K562 (cell line): ENCODE data around the gene RRP9. TPM values are rescaled to one million over a fixed set of nuclear protein-coding genes. Genes with fewer than 3 reads are reported as not detected.
A peak's percentile ranks its signal among the peaks of the same experiment; 100 is the strongest.

Experiments used
- BRF2 ChIP-seq: IDR thresholded peaks from 3 replicates; pipeline ENCODE4 v1.6.1; 2011; ENCODE audit warnings: borderline replicate concordance, mild to moderate bottlenecking; ENCODE audit not compliant: insufficient read length, insufficient read depth
- ELF4 ChIP-seq: fragments of 450-650 bp; formaldehyde crosslinking; IDR thresholded peaks from 2 replicates; pipeline ENCODE4 v1.4.0; 2022; ENCODE audit warnings: missing genetic modification characterization
- EZH2 ChIP-seq: IDR thresholded peaks from 2 replicates; pipeline ENCODE4 v1.6.1; 2012; ENCODE audit warnings: low read depth, mild to moderate bottlenecking, inconsistent platforms, low read length, borderline replicate concordance
- HMG20A ChIP-seq: fragments of 450-650 bp; formaldehyde crosslinking; conservative IDR thresholded peaks from 2 replicates; pipeline ENCODE4 v1.4.0; 2020; ENCODE audit warnings: mild to moderate bottlenecking, mixed read lengths
- KLF6 ChIP-seq: fragments of 250-450 bp; sonication (Bioruptor Pico); IDR thresholded peaks from 2 replicates; pipeline ENCODE4 v1.4.0; 2020; ENCODE audit warnings: mild to moderate bottlenecking, moderate library complexity, borderline replicate concordance
- MBD2 ChIP-seq: sonication (generic); IDR thresholded peaks from 2 replicates; pipeline ENCODE4 v1.6.1; 2016; ENCODE audit warnings: low read depth, borderline replicate concordance
- MLX ChIP-seq, 2 experiments: fragments of 450-650 bp in 1 of 2; sonication (generic) in 1 of 2; formaldehyde crosslinking; conservative IDR thresholded peaks; 2 replicates each; pipeline versions ENCODE4 v1.4.0 to v1.8.1; 2020 to 2022; ENCODE audit warnings: mild to moderate bottlenecking in 1 of 2, missing genetic modification reagents in 1 of 2
- RREB1 ChIP-seq: fragments of 250-450 bp; sonication (Bioruptor Pico); IDR thresholded peaks from 2 replicates; pipeline ENCODE4 v1.4.0; 2020
- SP1 ChIP-seq: sonication (generic); formaldehyde crosslinking; IDR thresholded peaks from 2 replicates; pipeline ENCODE4 v1.8.1; 2022; ENCODE audit warnings: mild to moderate bottlenecking, missing genetic modification reagents
- ZFP30 ChIP-seq: fragments of 250-450 bp; sonication (Bioruptor Pico); IDR thresholded peaks from 2 replicates; pipeline ENCODE4 v1.8.0; 2022; ENCODE audit warnings: moderate library complexity, mild to moderate bottlenecking, inconsistent platforms, borderline replicate concordance
- ZNF354B ChIP-seq: fragments of 250-450 bp; sonication (Bioruptor Pico); IDR thresholded peaks from 2 replicates; pipeline ENCODE4 v1.4.0; 2020
- polyA plus RNA-seq, 8 experiments: library from polyadenylated mRNA; depleted of rRNA in 4 of 8; stranded (reverse) in 5 of 8; unstranded in 3 of 8; fragments of >200 nt; fragmentation: Nextera tagmentation in 2 of 8; fragmentation: Illumina TruSeq in 1 of 8; extraction: Ambion mirVana in 2 of 8; extraction: Trizol in 1 of 8; gene quantifications; 2 replicates each; pipeline versions ENCODE4 v1.2.1 to v1.2.3, GENCODE V29; 2011 to 2014; ENCODE audit warnings: inconsistent platforms in 1 of 8, missing spikeins in 1 of 8
- total RNA-seq, 7 experiments: library from RNA; depleted of rRNA in 6 of 7; stranded (reverse); fragments of >200 nt in 6 of 7; fragmentation: Illumina TruSeq in 2 of 7; extraction: Trizol in 2 of 7; gene quantifications; 2 replicates each; pipeline versions ENCODE4 v1.2.1 to v1.2.3, GENCODE V29; 2011 to 2021; ENCODE audit warnings: low replicate concordance in 1 of 7

The RRP9 gene
- total and polyA plus RNA-seq, 9 of the 15 experiments (the other 6 are each of a cell fraction or from before 2014, with no cell fraction given) = 5.2 to 67.0 (median 45.9) TPM

GRCh38 chr3:51974963-51975851 lies 33.5 kb upstream of the RRP9 start, which contains the start of gene ABHD14A (continued):
- no peak for TF ChIP-seq SP1 (CRISPR knock-in tag)
- no peak for TF ChIP-seq EZH2
- TF ChIP-seq HMG20A (CRISPR knock-in tag) = no peak
- no peak for TF ChIP-seq MLX (CRISPR knock-in tag; conservative IDR thresholded peaks at IDR 0.05)
- no peak for TF ChIP-seq ZNF354B (CRISPR knock-in tag)
- no peak for TF ChIP-seq KLF6
- no peak for TF ChIP-seq ZFP30 (CRISPR knock-in tag)
- TF ChIP-seq ELF4 (CRISPR knock-in tag) = peak; percentile 56; the same call in 1 of the 2 replicates
- TF ChIP-seq RREB1 = no peak; the same call in 1 of the 2 replicates
- no peak; the same call in 1 of the 2 replicates for TF ChIP-seq MBD2
- TF ChIP-seq BRF2 = no peak
